WI38 (cell line): ENCODE data around the gene LCN2.

ENCODE experiments used
- H3K4me3 ChIP-seq: 2 replicates; pipeline ENCODE4 v1.5.1; 2011; ENCODE audit warnings: low read depth, mild to moderate bottlenecking, control low read depth, low read length
- TF ChIP-seq, protein P1 (sequence below): IDR thresholded peaks from 2 replicates; pipeline ENCODE4 v1.5.1; 2012; ENCODE audit warnings: low read depth, mild to moderate bottlenecking, control low read depth, low read length

Gene LCN2

GRCh38 chr9:128169925-128170324, 20.7 kb downstream of the LCN2 start:
- TF ChIP-seq, protein P1, sequence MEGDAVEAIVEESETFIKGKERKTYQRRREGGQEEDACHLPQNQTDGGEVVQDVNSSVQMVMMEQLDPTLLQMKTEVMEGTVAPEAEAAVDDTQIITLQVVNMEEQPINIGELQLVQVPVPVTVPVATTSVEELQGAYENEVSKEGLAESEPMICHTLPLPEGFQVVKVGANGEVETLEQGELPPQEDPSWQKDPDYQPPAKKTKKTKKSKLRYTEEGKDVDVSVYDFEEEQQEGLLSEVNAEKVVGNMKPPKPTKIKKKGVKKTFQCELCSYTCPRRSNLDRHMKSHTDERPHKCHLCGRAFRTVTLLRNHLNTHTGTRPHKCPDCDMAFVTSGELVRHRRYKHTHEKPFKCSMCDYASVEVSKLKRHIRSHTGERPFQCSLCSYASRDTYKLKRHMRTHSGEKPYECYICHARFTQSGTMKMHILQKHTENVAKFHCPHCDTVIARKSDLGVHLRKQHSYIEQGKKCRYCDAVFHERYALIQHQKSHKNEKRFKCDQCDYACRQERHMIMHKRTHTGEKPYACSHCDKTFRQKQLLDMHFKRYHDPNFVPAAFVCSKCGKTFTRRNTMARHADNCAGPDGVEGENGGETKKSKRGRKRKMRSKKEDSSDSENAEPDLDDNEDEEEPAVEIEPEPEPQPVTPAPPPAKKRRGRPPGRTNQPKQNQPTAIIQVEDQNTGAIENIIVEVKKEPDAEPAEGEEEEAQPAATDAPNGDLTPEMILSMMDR = no peak
- H3K4me3 ChIP-seq = no peak overlapping the region

DNA sequence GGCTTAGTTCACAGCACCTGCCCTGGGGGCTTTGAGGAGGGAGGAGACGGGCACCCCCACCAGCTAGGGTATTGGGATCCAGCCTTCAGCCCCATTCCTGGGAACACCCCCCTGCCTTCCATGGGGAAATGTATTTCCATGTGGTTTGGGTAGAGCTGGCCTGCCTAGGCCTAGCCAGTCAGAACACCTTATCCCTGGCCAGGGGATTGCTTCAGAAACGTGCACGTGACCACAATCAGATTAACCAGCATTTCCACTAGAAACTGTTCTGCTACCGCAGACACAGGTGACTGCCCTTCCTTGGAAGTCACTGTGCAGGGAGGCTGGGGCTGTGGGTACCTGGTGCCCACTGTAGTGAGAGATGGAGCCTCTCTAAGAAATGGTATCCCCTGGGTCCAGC, 24.8 kb downstream of the LCN2 start:
- TF ChIP-seq, protein P1 = no peak
- no peak overlapping the region for H3K4me3 ChIP-seq

DNA sequence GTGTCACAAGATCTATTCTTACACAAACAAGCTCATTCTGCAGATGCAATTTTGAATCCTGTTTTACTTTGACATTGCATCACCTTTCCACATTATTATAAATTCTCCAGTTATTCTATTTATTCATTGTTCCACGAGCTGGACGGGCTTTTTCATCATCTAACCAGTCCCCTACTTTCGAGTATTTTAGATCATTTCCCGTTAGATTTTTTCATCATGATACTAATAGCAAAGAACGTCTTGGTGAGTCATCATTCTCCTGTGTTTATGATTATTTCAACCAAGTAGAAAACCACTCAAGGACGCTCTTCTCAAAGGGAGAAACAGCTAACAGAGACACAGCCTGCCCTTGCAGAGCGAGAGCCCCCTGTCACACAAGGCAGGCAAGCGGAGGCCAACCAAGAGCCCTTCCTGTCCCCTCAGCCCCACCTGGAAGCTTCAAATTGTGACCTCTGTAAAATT, 25.9 kb downstream of the LCN2 start:
- TF ChIP-seq, protein P1 = no peak
- H3K4me3 ChIP-seq = peak overlapping the region; percentile 27

DNA sequence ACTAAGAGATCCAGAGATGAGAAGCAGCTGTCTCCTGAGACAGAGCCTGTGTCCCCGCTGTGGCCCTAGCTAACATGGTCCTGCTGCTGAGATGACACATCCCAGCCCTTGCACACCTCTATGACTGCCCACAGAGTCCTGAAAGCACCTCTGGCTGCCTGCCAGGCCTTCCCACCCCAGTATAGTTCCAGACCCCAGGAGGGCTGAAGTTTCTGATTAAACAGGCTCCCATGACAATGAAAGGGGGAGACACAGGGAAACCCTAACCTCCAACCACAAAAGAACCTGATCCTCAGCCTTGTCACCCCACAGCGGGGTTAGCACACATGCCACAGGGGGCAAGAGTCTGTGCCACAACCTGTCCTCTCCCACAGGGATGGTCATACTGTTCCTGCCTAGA, 26.5 kb downstream of the LCN2 start:
- H3K4me3 ChIP-seq = peak overlapping the region; percentile 27
- TF ChIP-seq, protein P1 = no peak

DNA sequence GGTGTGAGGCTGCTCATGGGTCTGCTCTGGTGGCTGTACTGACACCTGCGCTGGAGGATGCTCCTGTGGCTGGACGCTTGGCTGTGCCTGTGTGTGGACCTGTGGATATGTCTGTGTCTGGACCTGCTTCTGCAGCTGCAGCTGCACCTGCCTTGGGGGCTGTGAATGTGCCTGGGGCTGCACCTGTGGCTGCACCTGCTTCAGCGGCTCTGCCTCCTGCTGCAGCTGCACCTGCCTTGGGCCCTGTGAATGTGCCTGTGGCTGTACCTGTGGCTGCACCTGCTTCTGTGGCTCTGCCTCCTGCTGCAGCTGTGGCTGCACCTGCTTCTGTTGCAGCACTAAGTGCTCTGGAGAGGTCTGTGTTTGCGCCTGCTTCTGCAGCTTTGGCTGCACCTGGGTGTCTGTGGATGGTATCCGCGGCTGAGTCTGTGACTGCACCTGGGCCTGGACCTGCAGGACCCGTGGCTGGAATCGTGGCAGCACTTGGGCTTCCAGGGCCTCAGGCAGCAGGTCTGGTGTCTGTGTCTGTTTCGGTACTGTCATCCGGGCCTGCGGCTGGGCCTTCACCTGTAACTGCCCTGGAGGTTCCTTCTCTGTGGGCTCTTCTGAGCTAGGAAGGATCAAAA, 29.7 kb downstream of the LCN2 start:
- no peak overlapping the region for H3K4me3 ChIP-seq
- TF ChIP-seq, protein P1 = no peak

DNA sequence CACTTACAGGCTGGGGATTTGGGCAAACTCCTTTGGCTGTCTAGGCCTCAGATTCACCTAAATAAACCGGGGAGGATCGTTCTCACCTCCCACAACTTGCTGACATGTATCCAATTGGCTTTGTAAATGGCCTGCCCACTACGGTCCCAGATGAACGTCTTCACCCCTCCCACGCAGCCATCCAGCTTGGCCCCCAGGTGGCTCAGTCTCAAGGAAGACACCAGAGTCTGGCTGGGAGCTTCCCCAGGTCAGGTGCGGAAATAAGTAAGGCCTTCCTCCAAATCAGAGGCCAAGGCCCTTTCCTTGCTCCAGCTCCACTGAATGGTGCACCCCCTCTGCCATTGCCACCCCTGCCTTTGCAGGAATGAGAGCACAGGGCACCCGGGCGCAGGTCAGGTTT, 30.7 kb downstream of the LCN2 start:
- H3K4me3 ChIP-seq = no peak overlapping the region
- TF ChIP-seq, protein P1 = no peak

DNA sequence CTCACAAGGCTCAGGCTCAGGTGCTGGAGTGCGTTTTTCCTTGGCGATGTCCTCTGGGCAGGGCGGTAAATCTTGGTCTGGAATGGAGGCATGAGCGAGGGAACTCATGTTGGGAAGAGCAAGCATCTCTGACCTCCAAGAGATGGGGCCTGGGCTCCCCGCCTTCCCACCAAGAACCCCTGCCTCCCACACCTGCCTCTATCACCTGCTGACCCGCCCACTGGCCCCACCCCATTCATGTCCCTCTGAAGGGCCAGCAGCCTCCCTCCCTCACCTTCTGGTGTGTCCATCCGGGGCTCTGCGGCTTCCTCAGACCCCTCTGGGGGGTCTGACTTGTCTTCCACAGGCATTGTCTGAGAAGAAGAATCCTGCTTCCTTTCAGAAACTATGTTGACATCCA, 31.2 kb downstream of the LCN2 start:
- TF ChIP-seq, protein P1 = no peak
- no peak overlapping the region for H3K4me3 ChIP-seq
